DND-41 (cell line): Measurements from ENCODE around the gene KAZN.

Experiments
- ATAC-seq: fragments of 200-7000 bp; cut with Tn5 transposase; 3 replicates; pipeline ENCODE4 v1.9.1; 2021; ENCODE audit warnings: low read depth; ENCODE audit not compliant: insufficient read depth
- DNase-seq: peaks from one replicate; pipeline ENCODE4 v3.0.0-alpha.2; 2020
- H2AFZ ChIP-seq: 2 replicates; pipeline ENCODE4 v1.6.0; 2012; ENCODE audit warnings: low read depth, low read length
- H3K27ac ChIP-seq: 2 replicates; pipeline ENCODE4 v1.5.1; 2012; ENCODE audit warnings: low read length, inconsistent platforms
- H3K27me3 ChIP-seq: fragments of 200-600 bp; sonication (generic); 2 replicates; pipeline ENCODE4 v1.6.0; 2012; ENCODE audit warnings: low read length, mild to moderate bottlenecking, inconsistent platforms; ENCODE audit not compliant: insufficient read depth, poor library complexity
- H3K36me3 ChIP-seq: 2 replicates; pipeline ENCODE4 v1.5.1; 2012; ENCODE audit warnings: low read length, inconsistent platforms; ENCODE audit not compliant: insufficient read depth
- H3K4me1 ChIP-seq: 2 replicates; pipeline ENCODE4 v1.5.1; 2012; ENCODE audit warnings: mild to moderate bottlenecking, low read length; ENCODE audit not compliant: insufficient read depth
- H3K4me2 ChIP-seq: 2 replicates; pipeline ENCODE4 v1.6.0; 2012; ENCODE audit warnings: mild to moderate bottlenecking, moderate library complexity, low read length, inconsistent platforms; ENCODE audit not compliant: insufficient read depth
- H3K4me3 ChIP-seq, 2 experiments: fragments of 200-600 bp in 1 of 2; shearing (Covaris generic) in 1 of 2; 2 replicates each; pipeline ENCODE4 v1.5.1; 2012 to 2016; ENCODE audit warnings: inconsistent platforms in 2 of 2, low read length in 2 of 2, mild to moderate bottlenecking in 2 of 2, low read depth in 1 of 2, moderate library complexity in 1 of 2
- H3K79me2 ChIP-seq: 2 replicates; pipeline ENCODE4 v1.6.0; 2012; ENCODE audit warnings: low read length, inconsistent platforms; ENCODE audit not compliant: insufficient read depth
- H3K9ac ChIP-seq: 2 replicates; pipeline ENCODE4 v1.6.0; 2012; ENCODE audit warnings: low read depth, mild to moderate bottlenecking, inconsistent platforms, low read length, moderate library complexity
- H3K9me3 ChIP-seq: 2 replicates; pipeline ENCODE4 v1.5.1; 2012; ENCODE audit warnings: low read length, moderate library complexity, mild to moderate bottlenecking, inconsistent platforms; ENCODE audit not compliant: insufficient read depth, severe bottlenecking
- H4K20me1 ChIP-seq: 2 replicates; pipeline ENCODE4 v1.6.0; 2012; ENCODE audit warnings: low read length; ENCODE audit not compliant: insufficient read depth
- EZH2 ChIP-seq: IDR thresholded peaks from 3 replicates; pipeline ENCODE4 v1.6.1; 2012; ENCODE audit warnings: borderline replicate concordance, low read depth, mild to moderate bottlenecking, moderate library complexity, low read length, inconsistent platforms; ENCODE audit not compliant: severe bottlenecking
- TF ChIP-seq, protein P1 (sequence below): IDR thresholded peaks from 2 replicates; pipeline ENCODE4 v1.5.1; 2012; ENCODE audit warnings: borderline replicate concordance, low read length, moderate library complexity, mild to moderate bottlenecking; ENCODE audit not compliant: poor library complexity, severe bottlenecking; ENCODE audit errors: extremely low read depth

KAZN gene

GRCh38 chr1:15090373-15090772 is 491.9 kb downstream of the KAZN start:
- Histone ChIP-seq H3K9ac (no peak overlapping the region), H4K20me1 (no peaks in the 10 kb centered on the region), H2AFZ (no peak overlapping the region), H3K9me3 (no peaks in the 10 kb centered on the region), H3K36me3 (no peaks in the 10 kb centered on the region), H3K4me2 (no peak overlapping the region), H3K4me3 (no peak overlapping the region), H3K27me3 (peaks cover 6% of the 10 kb centered on the region), H3K4me1 (no peaks in the 10 kb centered on the region), H3K79me2 (no peaks in the 10 kb centered on the region), H3K27ac (no peak overlapping the region)
- DNase-seq, result no peak
- no peak for ATAC-seq
- TF ChIP-seq EZH2, result no peak
- TF ChIP-seq, protein P1, sequence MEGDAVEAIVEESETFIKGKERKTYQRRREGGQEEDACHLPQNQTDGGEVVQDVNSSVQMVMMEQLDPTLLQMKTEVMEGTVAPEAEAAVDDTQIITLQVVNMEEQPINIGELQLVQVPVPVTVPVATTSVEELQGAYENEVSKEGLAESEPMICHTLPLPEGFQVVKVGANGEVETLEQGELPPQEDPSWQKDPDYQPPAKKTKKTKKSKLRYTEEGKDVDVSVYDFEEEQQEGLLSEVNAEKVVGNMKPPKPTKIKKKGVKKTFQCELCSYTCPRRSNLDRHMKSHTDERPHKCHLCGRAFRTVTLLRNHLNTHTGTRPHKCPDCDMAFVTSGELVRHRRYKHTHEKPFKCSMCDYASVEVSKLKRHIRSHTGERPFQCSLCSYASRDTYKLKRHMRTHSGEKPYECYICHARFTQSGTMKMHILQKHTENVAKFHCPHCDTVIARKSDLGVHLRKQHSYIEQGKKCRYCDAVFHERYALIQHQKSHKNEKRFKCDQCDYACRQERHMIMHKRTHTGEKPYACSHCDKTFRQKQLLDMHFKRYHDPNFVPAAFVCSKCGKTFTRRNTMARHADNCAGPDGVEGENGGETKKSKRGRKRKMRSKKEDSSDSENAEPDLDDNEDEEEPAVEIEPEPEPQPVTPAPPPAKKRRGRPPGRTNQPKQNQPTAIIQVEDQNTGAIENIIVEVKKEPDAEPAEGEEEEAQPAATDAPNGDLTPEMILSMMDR, result no peak

DNA sequence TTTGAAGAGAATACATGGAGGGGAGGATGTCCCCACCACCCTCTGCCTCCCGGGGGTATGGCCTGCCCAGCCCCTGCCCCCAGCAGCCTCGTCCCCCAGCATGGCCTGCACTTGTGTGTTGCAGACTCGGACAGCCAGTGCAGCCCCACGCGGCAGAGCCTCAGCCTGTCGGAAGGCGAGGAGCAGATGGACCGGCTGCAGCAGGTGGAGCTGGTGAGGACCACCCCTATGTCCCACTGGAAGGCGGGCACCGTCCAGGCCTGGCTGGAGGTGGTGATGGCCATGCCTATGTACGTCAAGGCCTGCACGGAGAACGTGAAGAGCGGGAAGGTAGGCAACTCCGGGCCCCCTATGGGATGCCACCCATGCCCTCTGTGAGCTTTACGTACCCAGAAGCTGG is 495.6 kb downstream of the KAZN start:
- no peak for DNase-seq
- ATAC-seq, result no peak

DNA sequence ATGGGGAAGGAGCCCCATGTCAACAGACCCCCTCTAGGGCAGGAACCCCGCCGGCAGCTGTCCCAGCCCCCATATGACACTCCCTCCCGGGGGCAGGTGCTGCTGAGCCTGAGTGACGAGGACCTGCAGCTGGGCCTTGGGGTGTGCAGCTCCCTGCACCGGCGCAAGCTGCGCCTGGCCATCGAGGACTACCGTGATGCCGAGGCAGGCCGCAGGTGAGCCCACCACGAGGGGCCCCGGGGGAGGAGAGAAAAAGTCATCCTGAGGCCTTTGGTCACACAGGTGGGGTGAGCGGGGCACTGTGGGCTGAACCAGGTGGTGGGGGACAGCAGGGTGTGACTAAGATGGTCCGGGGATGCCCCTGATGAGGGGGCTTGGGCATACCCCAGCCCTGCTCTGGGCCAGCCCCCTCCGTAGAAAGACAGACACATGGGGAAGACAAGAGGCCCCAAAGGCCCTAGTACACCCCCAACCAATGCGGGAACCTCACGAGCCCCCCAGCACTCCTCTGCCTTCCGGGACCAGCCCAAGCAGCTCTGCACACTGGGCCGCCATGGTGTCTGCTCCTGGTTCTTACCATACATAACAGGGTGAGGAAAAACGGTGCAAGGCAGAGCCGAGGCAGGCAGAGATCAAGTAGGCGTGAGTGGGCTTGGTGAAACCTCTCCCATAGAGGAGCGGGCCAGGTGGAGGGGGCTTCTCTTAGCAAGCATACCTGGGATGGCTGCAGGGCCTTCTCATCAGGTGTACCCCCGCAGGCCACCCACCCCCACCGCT is 496.4 kb downstream of the KAZN start:
- Histone ChIP-seq H2AFZ (no peak overlapping the region), H3K4me2 (no peak overlapping the region)

More for the DNA sequence above, 495.6 kb downstream of the KAZN start:
- H3K9ac ChIP-seq, result no peak overlapping the region
- H3K9me3 ChIP-seq, result no peaks in the 10 kb centered on the region
- TF ChIP-seq EZH2, result no peak
- TF ChIP-seq, protein P1, result no peak
- no peak overlapping the region for H2AFZ ChIP-seq
- H3K27me3 ChIP-seq, result peaks cover 6% of the 10 kb centered on the region
- no peak overlapping the region for H3K4me2 ChIP-seq
- H3K36me3 ChIP-seq, result no peaks in the 10 kb centered on the region
- H3K4me1 ChIP-seq, result no peaks in the 10 kb centered on the region
- no peaks in the 10 kb centered on the region for H4K20me1 ChIP-seq
- no peak overlapping the region for H3K27ac ChIP-seq
- no peak overlapping the region for H3K4me3 ChIP-seq
- no peaks in the 10 kb centered on the region for H3K79me2 ChIP-seq

More for the DNA sequence above, 496.4 kb downstream of the KAZN start:
- 0 out of 2 replicates have a peak, but pooled peaks cover under 1% of the 10 kb centered on the region for H4K20me1 ChIP-seq
- H3K9ac ChIP-seq, result no peak overlapping the region
- no peaks in the 10 kb centered on the region for H3K79me2 ChIP-seq
- no peaks in the 10 kb centered on the region for H3K9me3 ChIP-seq
- no peak for DNase-seq
- H3K4me1 ChIP-seq, result no peaks in the 10 kb centered on the region
- no peak overlapping the region for H3K4me3 ChIP-seq
- no peak overlapping the region for H3K27ac ChIP-seq
- no peak for TF ChIP-seq EZH2
- TF ChIP-seq, protein P1, result no peak
- ATAC-seq, result no peak
- no peaks in the 10 kb centered on the region for H3K36me3 ChIP-seq
- peaks cover 6% of the 10 kb centered on the region for H3K27me3 ChIP-seq
